Vagina (tissue), 2 donors: Measurements from ENCODE around the gene RPH3AL. TPM values are rescaled to one million over a fixed set of nuclear protein-coding genes. Genes with fewer than 3 reads are reported as not detected.

Experiments used
- DNase-seq, 2 donors: peaks; one replicate each; pipeline ENCODE4 v3.0.0-alpha.2; 2017; ENCODE audit errors: extremely low spot score in 2 of 2
- H3K27ac ChIP-seq: fragments of 200-600 bp; sonication (generic); one replicate; pipeline ENCODE4 v1.5.1; 2019
- H3K27me3 ChIP-seq: fragments of 200-600 bp; sonication (generic); one replicate; pipeline ENCODE4 v1.5.1; 2019
- H3K36me3 ChIP-seq, 2 donors: fragments of 200-600 bp; sonication (generic); one replicate each; pipeline ENCODE4 v1.5.1; 2017 to 2019
- H3K4me1 ChIP-seq: fragments of 200-600 bp; sonication (generic); one replicate; pipeline ENCODE4 v1.5.1; 2019
- H3K4me3 ChIP-seq, 2 donors: fragments of 200-600 bp; sonication (generic); 1 replicate in 1 of 2; 2 replicates in 1 of 2; pipeline ENCODE4 v1.5.1; 2016 to 2019
- H3K9me3 ChIP-seq: fragments of 200-600 bp; sonication (generic); one replicate; pipeline ENCODE4 v1.5.1; 2019
- CTCF ChIP-seq, 3 experiments: fragments of 450-650 bp in 2 of 3; fragments of 200-600 bp in 1 of 3; sonication (generic) in 1 of 3; IDR thresholded peaks; one replicate each; pipeline ENCODE4 v1.5.1; 2017 to 2019; ENCODE audit warnings: antibody characterized with exemption in 3 of 3, mild to moderate bottlenecking in 2 of 3, moderate library complexity in 2 of 3
- POLR2A ChIP-seq, 2 donors: fragments of 450-650 bp; IDR thresholded peaks; one replicate each; pipeline ENCODE4 v1.6.1; 2017; ENCODE audit warnings: antibody characterized with exemption in 2 of 2, mild to moderate bottlenecking in 2 of 2, moderate library complexity in 2 of 2
- POLR2AphosphoS5 ChIP-seq, 2 donors: sonication (generic); formaldehyde crosslinking; IDR thresholded peaks; one replicate each; pipeline ENCODE4 v1.9.0; 2017; ENCODE audit warnings: antibody characterized with exemption in 2 of 2, mild to moderate bottlenecking in 2 of 2, low read depth in 1 of 2; ENCODE audit not compliant: insufficient read depth in 1 of 2
- intact Hi-C: fragments of 100-400 bp; cut with DNase I; formaldehyde crosslinking; loops from one replicate; pipeline ENCODE4 v1.15.1; 2023
- total RNA-seq: library from RNA; depleted of rRNA; stranded (reverse); fragments of >200 nt; gene quantifications from one replicate; pipeline ENCODE4 v1.2.3, GENCODE V29; 2016

RPH3AL gene
- total RNA-seq, 1 donor from 2014 or later = 43.5 TPM

- DNase-seq = no peak
- intact Hi-C loops = no loop called here
- H3K4me1 ChIP-seq = peaks cover 30% of the 10 kb centered on the region
- no peaks in the 10 kb centered on the region for H3K27me3 ChIP-seq
- TF ChIP-seq CTCF (IDR thresholded peaks at IDR 0.05) (no peak), POLR2AphosphoS5 (IDR thresholded peaks at IDR 0.05; ENCODE audit: insufficient read depth in 1 of 2, low read depth in 1 of 2) (no peak), POLR2A (IDR thresholded peaks at IDR 0.05) (no peak)
- H3K4me3 ChIP-seq = no peak overlapping the region
- no peaks in the 10 kb centered on the region for H3K36me3 ChIP-seq
- no peaks in the 10 kb centered on the region for H3K9me3 ChIP-seq
- H3K27ac ChIP-seq = no peak overlapping the region
Measured at GRCh38 chr17:354651-355556, 2.3 kb upstream of the RPH3AL start.

- peaks cover 38% of the 10 kb centered on the region for H3K4me1 ChIP-seq
- H3K27me3 ChIP-seq = no peaks in the 10 kb centered on the region
- intact Hi-C loops = no loop called here
- DNase-seq = no peak
- no peaks in the 10 kb centered on the region for H3K36me3 ChIP-seq
- no peaks in the 10 kb centered on the region for H3K9me3 ChIP-seq
- H3K27ac ChIP-seq = no peak overlapping the region
- H3K4me3 ChIP-seq = no peak overlapping the region
- no peak for TF ChIP-seq POLR2AphosphoS5 (IDR thresholded peaks at IDR 0.05; ENCODE audit: insufficient read depth in 1 of 2, low read depth in 1 of 2)
Measured at GRCh38 chr17:353838-354234, 1.2 kb upstream of the RPH3AL start.

GRCh38 chr17:353213-353837 lies 718 bp upstream of the RPH3AL start:
- Histone ChIP-seq H3K27me3 (no peaks in the 10 kb centered on the region), H3K4me3 (no peak overlapping the region), H3K36me3 (no peaks in the 10 kb centered on the region), H3K27ac (peak overlapping the region; percentile 69), H3K4me1 (peaks cover 43% of the 10 kb centered on the region), H3K9me3 (no peaks in the 10 kb centered on the region)
- DNase-seq = no peak
- intact Hi-C loops = no loop called here
- TF ChIP-seq POLR2AphosphoS5 (IDR thresholded peaks at IDR 0.05; ENCODE audit: insufficient read depth in 1 of 2, low read depth in 1 of 2) = peak in 1 of 2 donors; percentile 1
- TF ChIP-seq CTCF (IDR thresholded peaks at IDR 0.05) = no peak
- no peak for TF ChIP-seq POLR2A (IDR thresholded peaks at IDR 0.05)

GRCh38 chr17:351875-352420 lies 659 bp downstream of the RPH3AL start:
- DNase-seq = no peak
- Histone ChIP-seq H3K9me3 (no peaks in the 10 kb centered on the region), H3K4me1 (peaks cover 43% of the 10 kb centered on the region), H3K36me3 (no peaks in the 10 kb centered on the region), H3K27me3 (no peaks in the 10 kb centered on the region), H3K4me3 (peak overlapping the region in 1 of 2 donors; percentile 15), H3K27ac (peak overlapping the region; percentile 69)
- intact Hi-C loops = no loop called here
- TF ChIP-seq POLR2AphosphoS5 (IDR thresholded peaks at IDR 0.05; ENCODE audit: insufficient read depth in 1 of 2, low read depth in 1 of 2) = no peak
- TF ChIP-seq POLR2A (IDR thresholded peaks at IDR 0.05) = no peak
- no peak for TF ChIP-seq CTCF (IDR thresholded peaks at IDR 0.05)

GRCh38 chr17:351449-351738 lies 1.2 kb downstream of the RPH3AL start:
- Histone ChIP-seq H3K4me3 (no peak overlapping the region), H3K4me1 (peaks cover 43% of the 10 kb centered on the region), H3K36me3 (no peaks in the 10 kb centered on the region), H3K9me3 (no peaks in the 10 kb centered on the region), H3K27ac (peak overlapping the region; percentile 69), H3K27me3 (no peaks in the 10 kb centered on the region)
- intact Hi-C loops = no loop called here
- no peak for DNase-seq
- TF ChIP-seq POLR2AphosphoS5 (IDR thresholded peaks at IDR 0.05; ENCODE audit: insufficient read depth in 1 of 2, low read depth in 1 of 2) (peak in 1 of 2 donors; percentile 13), CTCF (IDR thresholded peaks at IDR 0.05) (no peak)
